Fibroblast of lung (primary cell): ENCODE data around the gene PIK3C2G. TPM values are rescaled to one million over a fixed set of nuclear protein-coding genes. Genes with fewer than 3 reads are reported as not detected.

ENCODE experiments used
- DNase-seq, 2 donors: peaks; one replicate each; pipeline versions ENCODE4 v3.0.0 to v3.0.0-alpha.2; 2010; ENCODE audit warnings: low read depth in 2 of 2
- H2AFZ ChIP-seq: 2 replicates; pipeline ENCODE4 v1.5.1; 2012; ENCODE audit warnings: low read length, control low read depth, inconsistent platforms
- H3K27ac ChIP-seq: 2 replicates; pipeline ENCODE4 v1.5.1; 2011; ENCODE audit warnings: low read length, control low read depth; ENCODE audit not compliant: insufficient read depth
- H3K27me3 ChIP-seq: 2 replicates; pipeline ENCODE4 v1.5.1; 2011; ENCODE audit warnings: mild to moderate bottlenecking, low read length; ENCODE audit not compliant: control insufficient read depth, insufficient read depth
- H3K36me3 ChIP-seq: 2 replicates; pipeline ENCODE4 v1.5.1; 2011; ENCODE audit warnings: low read length; ENCODE audit not compliant: control insufficient read depth, insufficient read depth
- H3K4me1 ChIP-seq: 2 replicates; pipeline ENCODE4 v1.5.1; 2011; ENCODE audit warnings: low read length; ENCODE audit not compliant: control insufficient read depth, insufficient read depth; ENCODE audit errors: extremely low read depth
- H3K4me2 ChIP-seq: 2 replicates; pipeline ENCODE4 v1.5.1; 2011; ENCODE audit warnings: low read length, control low read depth; ENCODE audit not compliant: insufficient read depth; ENCODE audit errors: extremely low read depth
- H3K4me3 ChIP-seq, 4 experiments: fragments of 200-600 bp in 1 of 4; sonication (generic) in 1 of 4; replicated peaks in 1 of 4; 2 replicates each; pipeline ENCODE4 v1.5.1; 2011 to 2016; ENCODE audit warnings: low read length in 4 of 4, low read depth in 3 of 4, mild to moderate bottlenecking in 3 of 4, control low read depth in 2 of 4, inconsistent platforms in 1 of 4, mixed read lengths in 1 of 4; ENCODE audit not compliant: insufficient read depth in 1 of 4; ENCODE audit errors: control extremely low read depth in 1 of 4
- H3K79me2 ChIP-seq: 2 replicates; pipeline ENCODE4 v1.5.1; 2012; ENCODE audit warnings: mild to moderate bottlenecking, low read length, inconsistent platforms; ENCODE audit not compliant: control insufficient read depth, insufficient read depth
- H3K9ac ChIP-seq: 2 replicates; pipeline ENCODE4 v1.5.1; 2011; ENCODE audit warnings: mild to moderate bottlenecking, low read length, control low read depth; ENCODE audit not compliant: insufficient read depth
- H3K9me3 ChIP-seq: 2 replicates; pipeline ENCODE4 v1.5.1; 2012; ENCODE audit warnings: low read depth, low read length; ENCODE audit not compliant: control insufficient read depth, insufficient read depth
- H4K20me1 ChIP-seq: 2 replicates; pipeline ENCODE4 v1.5.1; 2011; ENCODE audit warnings: low read length; ENCODE audit not compliant: control insufficient read depth, insufficient read depth; ENCODE audit errors: extremely low read depth
- CTCF ChIP-seq, 2 donors: IDR thresholded peaks in 1 of 2; conservative IDR thresholded peaks in 1 of 2; 1 replicate in 1 of 2; 2 replicates in 1 of 2; pipeline ENCODE4 v1.5.1; 2011 to 2012; ENCODE audit warnings: low read length in 2 of 2, control low read depth in 1 of 2, inconsistent platforms in 1 of 2, low read depth in 1 of 2, mild to moderate bottlenecking in 1 of 2
- polyA plus RNA-seq, 2 donors: library from polyadenylated mRNA; depleted of rRNA in 1 of 2; stranded (reverse) in 1 of 2; unstranded in 1 of 2; fragments of >200 nt; gene quantifications; 2 replicates each; pipeline ENCODE4 v1.2.1, GENCODE V29; 2011 to 2012; ENCODE audit warnings: missing spikeins in 1 of 2
- total RNA-seq: library from RNA; depleted of rRNA; stranded (reverse); fragments of >200 nt; gene quantifications from 2 replicates; pipeline ENCODE4 v1.2.1, GENCODE V29; 2014

The PIK3C2G gene
- total and polyA plus RNA-seq, 2 donors (not counting 1 experiment from before 2014, with no cell fraction given) = not detected

DNA sequence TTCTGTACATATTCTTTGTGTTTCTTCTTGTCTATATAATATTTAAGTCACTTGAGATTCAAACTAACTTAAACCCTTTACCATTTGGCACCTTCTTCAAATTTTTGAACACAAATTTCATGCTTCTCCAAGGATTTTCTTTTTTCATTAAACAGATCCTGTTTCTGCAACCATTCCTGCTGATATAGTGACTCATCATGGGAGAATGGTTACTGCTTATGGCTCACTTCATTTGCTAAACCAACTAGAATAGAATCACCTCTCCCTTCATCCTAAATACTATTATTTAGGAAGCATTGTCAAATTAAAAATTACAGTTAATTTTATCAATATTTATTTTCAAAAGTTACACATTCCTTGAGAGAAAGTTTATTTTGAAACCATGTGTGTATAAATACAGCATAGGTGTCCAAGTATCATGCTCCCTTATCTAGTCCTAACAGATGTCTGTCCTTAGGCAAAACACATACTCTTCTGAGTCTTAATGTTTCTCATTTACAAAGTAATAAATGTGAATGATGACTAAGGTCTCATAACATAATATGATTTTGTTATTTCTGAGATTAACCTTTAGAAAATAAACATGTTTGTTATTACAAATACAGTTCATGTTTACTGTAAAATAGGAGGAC, 435.8 kb downstream of the PIK3C2G start:
- Histone ChIP-seq H3K4me2 (peak overlapping the region; percentile 25), H3K36me3 (no peaks in the 10 kb centered on the region), H3K27me3 (no peaks in the 10 kb centered on the region), H3K27ac (no peak overlapping the region), H3K79me2 (no peaks in the 10 kb centered on the region), H3K4me1 (no peaks in the 10 kb centered on the region), H3K4me3 (no peak overlapping the region), H4K20me1 (no peaks in the 10 kb centered on the region), H3K9me3 (no peaks in the 10 kb centered on the region), H2AFZ (no peak overlapping the region), H3K9ac (no peak overlapping the region)
- no peak for TF ChIP-seq CTCF (conservative IDR thresholded peaks at IDR 0.05 in 1 of 2, IDR thresholded peaks at IDR 0.05 in 1 of 2; ENCODE audit: low read depth in 1 of 2, low read length in 2 of 2)
- DNase-seq = peak; percentile 59 to 73

Other genes with a start within 250 kb of the PIK3C2G start
- gene RERGL, start 171.3 kb upstream of the PIK3C2G start, total RNA-seq = not detected in 2 replicates
- gene RERGL, start 171.3 kb upstream of the PIK3C2G start, polyA plus RNA-seq = 0.09 TPM in 1 of 2 replicates, not detected in the other